GM23248 (cell line): Measurements from ENCODE around the gene MOB3C. TPM values are rescaled to one million over a fixed set of nuclear protein-coding genes. Genes with fewer than 3 reads are reported as not detected.

Source experiments
- DNase-seq: peaks from one replicate; pipeline ENCODE4 v3.0.0-alpha.2; 2015
- H2AFZ ChIP-seq: fragments of 200-600 bp; sonication (generic); 2 replicates; pipeline ENCODE4 v1.6.1; 2016; ENCODE audit warnings: antibody characterized with exemption
- H3F3A ChIP-seq: fragments of 200-600 bp; sonication (generic); 2 replicates; pipeline ENCODE4 v1.6.1; 2016; ENCODE audit warnings: mild to moderate bottlenecking, antibody characterized with exemption, mixed run types; ENCODE audit not compliant: insufficient read depth
- H3K27ac ChIP-seq: fragments of 200-600 bp; sonication (generic); 2 replicates; pipeline ENCODE4 v1.5.1; 2016; ENCODE audit warnings: mild to moderate bottlenecking
- H3K27me3 ChIP-seq: fragments of 200-600 bp; sonication (generic); replicated peaks from 2 replicates; pipeline ENCODE4 v1.6.1; 2016; ENCODE audit warnings: mild to moderate bottlenecking; ENCODE audit not compliant: insufficient read depth
- H3K36me3 ChIP-seq: fragments of 200-600 bp; sonication (generic); 2 replicates; pipeline ENCODE4 v1.6.1; 2016; ENCODE audit warnings: low read depth, mild to moderate bottlenecking
- H3K4me1 ChIP-seq: fragments of 200-600 bp; sonication (generic); 2 replicates; pipeline ENCODE4 v1.6.1; 2016; ENCODE audit warnings: mild to moderate bottlenecking; ENCODE audit not compliant: insufficient read depth
- H3K4me2 ChIP-seq: fragments of 200-600 bp; sonication (generic); one replicate; pipeline ENCODE4 v1.6.1; 2016; ENCODE audit warnings: mild to moderate bottlenecking; ENCODE audit not compliant: unreplicated experiment
- H3K4me3 ChIP-seq: fragments of 200-600 bp; sonication (generic); 2 replicates; pipeline ENCODE4 v1.5.1; 2016; ENCODE audit warnings: mild to moderate bottlenecking
- H3K79me2 ChIP-seq: fragments of 200-600 bp; sonication (generic); 2 replicates; pipeline ENCODE4 v1.6.1; 2016; ENCODE audit warnings: mild to moderate bottlenecking; ENCODE audit not compliant: insufficient read depth
- H3K9ac ChIP-seq: fragments of 200-600 bp; sonication (generic); 2 replicates; pipeline ENCODE4 v1.6.1; 2016; ENCODE audit warnings: mild to moderate bottlenecking
- H3K9me2 ChIP-seq: fragments of 200-600 bp; sonication (generic); 2 replicates; pipeline ENCODE4 v1.6.1; 2016; ENCODE audit warnings: mixed run types, mild to moderate bottlenecking, moderate library complexity; ENCODE audit not compliant: insufficient read depth
- H3K9me3 ChIP-seq: fragments of 200-600 bp; sonication (generic); one replicate; pipeline ENCODE4 v1.6.1; 2017; ENCODE audit warnings: low read depth
- H4K20me1 ChIP-seq: fragments of 200-600 bp; sonication (generic); 2 replicates; pipeline ENCODE4 v1.6.0; 2016; ENCODE audit not compliant: insufficient read depth
- EZH2 ChIP-seq: fragments of 200-600 bp; sonication (generic); IDR thresholded peaks from 2 replicates; pipeline ENCODE4 v1.6.1; 2018; ENCODE audit warnings: antibody characterized with exemption, mild to moderate bottlenecking; ENCODE audit not compliant: insufficient read depth, poor library complexity, severe bottlenecking
- EZH2phosphoT487 ChIP-seq: fragments of 200-600 bp; sonication (generic); IDR thresholded peaks from 2 replicates; pipeline ENCODE4 v1.6.1; 2018; ENCODE audit warnings: antibody characterized with exemption, moderate library complexity, mild to moderate bottlenecking, low read depth; ENCODE audit not compliant: insufficient read depth
- WGBS, 2 experiments: methylation state at CpG; one replicate each; pipeline ENCODE4 v1.1.6; 2015 to 2017; ENCODE audit warnings: low lambda C conversion rate in 2 of 2, low coverage in 1 of 2; ENCODE audit errors: missing lambda C conversion rate in 2 of 2; 5-methylcytosine and 5-hydroxymethylcytosine counted together
- in situ Hi-C: fragments of 300-500 bp; cut with MboI; formaldehyde crosslinking; loops from 2 replicates; pipeline ENCODE4 v1.15.0; 2020
- polyA plus RNA-seq: library from polyadenylated mRNA; unstranded; fragments of >200 nt; fragmentation: Nextera tagmentation; extraction: Ambion mirVana; gene quantifications from 2 replicates; pipeline ENCODE4 v1.2.1, GENCODE V29; 2016
- total RNA-seq: library from RNA; depleted of rRNA; stranded (reverse); fragments of >200 nt; shearing (Covaris generic); gene quantifications from 2 replicates; pipeline ENCODE4 v1.2.3, GENCODE V29; 2014

Gene MOB3C
- total and polyA plus RNA-seq, 2 experiments from 2014 or later, result 4.7 to 7.0 TPM

- Histone ChIP-seq H3F3A (no peaks in the 10 kb centered on the region), H3K4me3 (no peak overlapping the region), H3K9ac (no peak overlapping the region), H3K79me2 (no peaks in the 10 kb centered on the region), H3K27ac (no peak overlapping the region), H3K9me3 (no peaks in the 10 kb centered on the region), H4K20me1 (no peaks in the 10 kb centered on the region), H3K27me3 (no peaks in the 10 kb centered on the region), H3K4me2 (no peak overlapping the region), H3K4me1 (peaks cover under 1% of the 10 kb centered on the region; the same call in 1 of the 2 replicates), H3K36me3 (peaks cover 9% of the 10 kb centered on the region), H3K9me2 (no peaks in the 10 kb centered on the region), H2AFZ (no peak overlapping the region)
- DNase-seq, result no peak
- 31 to 35% methylated on average over 2 of the region's 2 CpGs for WGBS, 2 experiments
- TF ChIP-seq EZH2 (no peak), EZH2phosphoT487 (no peak)
- in situ Hi-C loops, result no loop called here
Observed at GRCh38 chr1:46637444-46638083, 21.0 kb upstream of the MOB3C start.

GRCh38 chr1:46635205-46635604 lies 18.6 kb upstream of the MOB3C start:
- Histone ChIP-seq H2AFZ (no peak overlapping the region), H3F3A (no peaks in the 10 kb centered on the region), H3K4me3 (no peak overlapping the region), H3K9me3 (no peaks in the 10 kb centered on the region), H3K9ac (no peak overlapping the region), H3K4me2 (no peak overlapping the region), H3K27ac (no peak overlapping the region), H3K27me3 (no peaks in the 10 kb centered on the region), H4K20me1 (no peaks in the 10 kb centered on the region), H3K36me3 (peaks cover 15% of the 10 kb centered on the region; the same call in 1 of the 2 replicates), H3K79me2 (no peaks in the 10 kb centered on the region), H3K4me1 (no peaks in the 10 kb centered on the region), H3K9me2 (no peaks in the 10 kb centered on the region)
- in situ Hi-C loops, result no loop called here
- DNase-seq, result no peak
- 98 to 100% methylated on average over 2 of the region's 2 CpGs for WGBS, 2 experiments
- no peak for TF ChIP-seq EZH2
- no peak for TF ChIP-seq EZH2phosphoT487

GRCh38 chr1:46630719-46631118 lies 14.1 kb upstream of the MOB3C start:
- Histone ChIP-seq H3K9ac (no peak overlapping the region), H3K4me3 (no peak overlapping the region), H3K27ac (no peak overlapping the region), H3K9me2 (no peaks in the 10 kb centered on the region), H3F3A (no peaks in the 10 kb centered on the region), H2AFZ (no peak overlapping the region), H3K9me3 (no peaks in the 10 kb centered on the region), H3K79me2 (no peaks in the 10 kb centered on the region), H3K27me3 (no peaks in the 10 kb centered on the region), H3K36me3 (peaks cover 15% of the 10 kb centered on the region; the same call in 1 of the 2 replicates), H3K4me2 (no peak overlapping the region), H3K4me1 (no peaks in the 10 kb centered on the region), H4K20me1 (no peaks in the 10 kb centered on the region)
- WGBS, 2 experiments, result 69 to 75% methylated on average over 2 of the region's 2 CpGs
- no peak for TF ChIP-seq EZH2phosphoT487
- TF ChIP-seq EZH2, result no peak
- in situ Hi-C loops, result no loop called here
- no peak for DNase-seq

GRCh38 chr1:46623743-46624644 lies 7.4 kb upstream of the MOB3C start:
- no peak overlapping the region for H3K4me2 ChIP-seq
- no peaks in the 10 kb centered on the region for H3K9me2 ChIP-seq
- H3K4me3 ChIP-seq, result no peak overlapping the region
- no peaks in the 10 kb centered on the region for H4K20me1 ChIP-seq
- no peak overlapping the region for H2AFZ ChIP-seq
- no peaks in the 10 kb centered on the region for H3K36me3 ChIP-seq
- in situ Hi-C loops, result no loop called here
- 81 to 85% methylated on average over 4 of the region's 4 CpGs for WGBS, 2 experiments
- peaks cover 15% of the 10 kb centered on the region for H3K4me1 ChIP-seq
- H3F3A ChIP-seq, result peaks cover 26% of the 10 kb centered on the region
- DNase-seq, result no peak
- H3K9me3 ChIP-seq, result no peaks in the 10 kb centered on the region
- H3K79me2 ChIP-seq, result no peaks in the 10 kb centered on the region
- no peak overlapping the region for H3K27ac ChIP-seq
- no peak overlapping the region for H3K9ac ChIP-seq
- no peaks in the 10 kb centered on the region for H3K27me3 ChIP-seq
- no peak for TF ChIP-seq EZH2
- no peak for TF ChIP-seq EZH2phosphoT487
